Neural cell (in vitro differentiated cells): ENCODE data around the gene SYNGR1. TPM values are rescaled to one million over a fixed set of nuclear protein-coding genes. Genes with fewer than 3 reads are reported as not detected.

ENCODE experiments used
- H2AFZ ChIP-seq: fragments of 200-600, 300-800 bp; sonication (generic), shearing (Covaris generic); 2 replicates; pipeline ENCODE4 v1.6.0; 2014; ENCODE audit warnings: low read depth, mild to moderate bottlenecking, antibody characterized with exemption, low read length, moderate library complexity
- H3F3A ChIP-seq: fragments of 200-600 bp; shearing (Covaris generic); 2 replicates; pipeline ENCODE4 v1.6.1; 2016; ENCODE audit warnings: mild to moderate bottlenecking, moderate library complexity, mixed read lengths, antibody characterized with exemption, low read length; ENCODE audit not compliant: insufficient read depth, poor library complexity, severe bottlenecking
- H3K27ac ChIP-seq: fragments of 200-600, 300-800 bp; sonication (generic), shearing (Covaris generic); 2 replicates; pipeline ENCODE4 v1.5.1; 2014; ENCODE audit warnings: mild to moderate bottlenecking, low read length, moderate library complexity
- H3K27me3 ChIP-seq: fragments of 300-800, 200-600 bp; sonication (generic), shearing (Covaris generic); 2 replicates; pipeline ENCODE4 v1.6.0; 2014; ENCODE audit warnings: mild to moderate bottlenecking, low read depth, low read length, moderate library complexity; ENCODE audit not compliant: insufficient read depth
- H3K36me3 ChIP-seq: fragments of 300-800, 200-600 bp; sonication (generic), shearing (Covaris generic); 2 replicates; pipeline ENCODE4 v1.5.1; 2014; ENCODE audit warnings: mild to moderate bottlenecking, antibody characterized with exemption, low read length, moderate library complexity; ENCODE audit not compliant: insufficient read depth
- H3K4me2 ChIP-seq: fragments of 300-800, 200-600 bp; sonication (generic), shearing (Covaris generic); 2 replicates; pipeline ENCODE4 v1.6.0; 2014; ENCODE audit warnings: mild to moderate bottlenecking, low read length
- H3K4me3 ChIP-seq: fragments of 300-800, 200-600 bp; sonication (generic), shearing (Covaris generic); 2 replicates; pipeline ENCODE4 v1.5.1; 2014; ENCODE audit warnings: mild to moderate bottlenecking, low read length, moderate library complexity
- H3K79me2 ChIP-seq: fragments of 200-600 bp; shearing (Covaris generic); replicated peaks from 2 replicates; pipeline ENCODE4 v1.6.0; 2014; ENCODE audit warnings: mild to moderate bottlenecking, low read length, moderate library complexity; ENCODE audit not compliant: insufficient read depth
- H3K9ac ChIP-seq: fragments of 300-800, 200-600 bp; sonication (generic), shearing (Covaris generic); 2 replicates; pipeline ENCODE4 v1.6.1; 2016; ENCODE audit warnings: mild to moderate bottlenecking, low read length, mixed read lengths
- H3K9me2 ChIP-seq: fragments of 200-600 bp; shearing (Covaris generic); 2 replicates; pipeline ENCODE4 v1.6.1; 2016; ENCODE audit warnings: mild to moderate bottlenecking, low read length, mixed read lengths; ENCODE audit not compliant: insufficient read depth
- H3K9me3 ChIP-seq: fragments of 200-600, 300-800 bp; sonication (generic), shearing (Covaris generic); 2 replicates; pipeline ENCODE4 v1.6.1; 2016; ENCODE audit warnings: mild to moderate bottlenecking, mixed run types, low read length, moderate library complexity, mixed read lengths
- H4K20me1 ChIP-seq: fragments of 200-600 bp; shearing (Covaris generic); 2 replicates; pipeline ENCODE4 v1.6.1; 2016; ENCODE audit warnings: mild to moderate bottlenecking, mixed run types; ENCODE audit not compliant: insufficient read depth
- EP300 ChIP-seq: fragments of 450-650 bp; conservative IDR thresholded peaks from 2 replicates; pipeline ENCODE4 v1.6.1; 2014; ENCODE audit warnings: antibody characterized with exemption, mild to moderate bottlenecking, moderate library complexity; ENCODE audit not compliant: poor library complexity, severe bottlenecking
- EZH2 ChIP-seq: fragments of 200-600, 300-800 bp; shearing (Covaris generic), sonication (generic); IDR thresholded peaks from 2 replicates; pipeline ENCODE4 v1.6.1; 2014; ENCODE audit warnings: antibody characterized with exemption, low read length, borderline replicate concordance, mild to moderate bottlenecking; ENCODE audit not compliant: insufficient read depth, poor library complexity, severe bottlenecking
- MXI1 ChIP-seq: fragments of 450-650 bp; conservative IDR thresholded peaks from 2 replicates; pipeline ENCODE4 v1.6.1; 2014; ENCODE audit warnings: antibody characterized with exemption, mild to moderate bottlenecking; ENCODE audit not compliant: poor library complexity, severe bottlenecking
- RAD21 ChIP-seq: fragments of 450-650 bp; conservative IDR thresholded peaks from 2 replicates; pipeline ENCODE4 v1.6.1; 2014; ENCODE audit warnings: antibody characterized with exemption, mild to moderate bottlenecking, moderate library complexity
- REST ChIP-seq: IDR thresholded peaks from 2 replicates; pipeline ENCODE4 v1.6.1; 2012; ENCODE audit warnings: borderline replicate concordance
- SMC3 ChIP-seq: fragments of 450-650 bp; conservative IDR thresholded peaks from 2 replicates; pipeline ENCODE4 v1.6.1; 2014; ENCODE audit warnings: antibody characterized with exemption, mild to moderate bottlenecking, moderate library complexity; ENCODE audit not compliant: poor library complexity
- TAF1 ChIP-seq: IDR thresholded peaks from 2 replicates; pipeline ENCODE4 v1.6.1; 2012; ENCODE audit warnings: low read depth
- polyA plus RNA-seq: library from polyadenylated mRNA; depleted of rRNA; stranded (reverse); fragments of >200 nt; gene quantifications from 2 replicates; pipeline ENCODE4 v1.2.3, GENCODE V29; 2014
- TF ChIP-seq, protein P1 (sequence below): fragments of 450-650 bp; IDR thresholded peaks from 2 replicates; pipeline ENCODE4 v1.5.1; 2014; ENCODE audit warnings: antibody characterized with exemption, mild to moderate bottlenecking, moderate library complexity; ENCODE audit not compliant: poor library complexity, severe bottlenecking

SYNGR1 gene
- polyA plus RNA-seq, 1 donor from 2014 or later, result 68.4 TPM

GRCh38 chr22:39303892-39304671 is 45.7 kb upstream of the SYNGR1 start:
- H3K27me3 ChIP-seq, result no peaks in the 10 kb centered on the region
- H3K4me3 ChIP-seq, result no peak overlapping the region
- no peak overlapping the region for H2AFZ ChIP-seq
- no peaks in the 10 kb centered on the region for H3K9me2 ChIP-seq
- H3K9ac ChIP-seq, result no peak overlapping the region
- H3K36me3 ChIP-seq, result no peaks in the 10 kb centered on the region
- no peaks in the 10 kb centered on the region for H3K79me2 ChIP-seq
- no peak overlapping the region for H3K27ac ChIP-seq
- H3F3A ChIP-seq, result no peaks in the 10 kb centered on the region
- TF ChIP-seq MXI1 (no peak), TAF1 (no peak), SMC3 (no peak), RAD21 (no peak), EP300 (no peak)
- H3K4me2 ChIP-seq, result no peak overlapping the region
- H4K20me1 ChIP-seq, result no peaks in the 10 kb centered on the region
- no peaks in the 10 kb centered on the region for H3K9me3 ChIP-seq

- Histone ChIP-seq H3K36me3 (peaks cover 3% of the 10 kb centered on the region), H3K4me3 (no peak overlapping the region), H3K4me2 (no peak overlapping the region), H3F3A (no peaks in the 10 kb centered on the region), H3K79me2 (no peaks in the 10 kb centered on the region), H3K27me3 (no peaks in the 10 kb centered on the region), H3K9me2 (no peaks in the 10 kb centered on the region), H3K9ac (no peak overlapping the region), H2AFZ (no peak overlapping the region), H3K9me3 (no peaks in the 10 kb centered on the region), H4K20me1 (no peaks in the 10 kb centered on the region), H3K27ac (no peak overlapping the region)
- TF ChIP-seq TAF1 (no peak), RAD21 (no peak), SMC3 (no peak), REST (no peak), EP300 (no peak), MXI1 (no peak), EZH2 (no peak)
- TF ChIP-seq, protein P1, sequence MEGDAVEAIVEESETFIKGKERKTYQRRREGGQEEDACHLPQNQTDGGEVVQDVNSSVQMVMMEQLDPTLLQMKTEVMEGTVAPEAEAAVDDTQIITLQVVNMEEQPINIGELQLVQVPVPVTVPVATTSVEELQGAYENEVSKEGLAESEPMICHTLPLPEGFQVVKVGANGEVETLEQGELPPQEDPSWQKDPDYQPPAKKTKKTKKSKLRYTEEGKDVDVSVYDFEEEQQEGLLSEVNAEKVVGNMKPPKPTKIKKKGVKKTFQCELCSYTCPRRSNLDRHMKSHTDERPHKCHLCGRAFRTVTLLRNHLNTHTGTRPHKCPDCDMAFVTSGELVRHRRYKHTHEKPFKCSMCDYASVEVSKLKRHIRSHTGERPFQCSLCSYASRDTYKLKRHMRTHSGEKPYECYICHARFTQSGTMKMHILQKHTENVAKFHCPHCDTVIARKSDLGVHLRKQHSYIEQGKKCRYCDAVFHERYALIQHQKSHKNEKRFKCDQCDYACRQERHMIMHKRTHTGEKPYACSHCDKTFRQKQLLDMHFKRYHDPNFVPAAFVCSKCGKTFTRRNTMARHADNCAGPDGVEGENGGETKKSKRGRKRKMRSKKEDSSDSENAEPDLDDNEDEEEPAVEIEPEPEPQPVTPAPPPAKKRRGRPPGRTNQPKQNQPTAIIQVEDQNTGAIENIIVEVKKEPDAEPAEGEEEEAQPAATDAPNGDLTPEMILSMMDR, result peak; percentile 15
Observed at GRCh38 chr22:39306456-39307361, 43.1 kb upstream of the SYNGR1 start.
